B cell (primary cell): ENCODE results near the gene TBL1XR1. TPM values are rescaled to one million over a fixed set of nuclear protein-coding genes. Genes with fewer than 3 reads are reported as not detected.

Experiments used
- ATAC-seq: fragments of 200-7000 bp; cut with Tn5 transposase; one replicate; pipeline ENCODE4 v1.10.0; 2021; ENCODE audit warnings: low read depth, mild to moderate bottlenecking, moderate number of reproducible peaks, moderate library complexity
- CTCF ChIA-PET: fragments of 350-600 bp; sonication (Branson Sonifier 250); formaldehyde crosslinking; loops from one replicate; lab custom pipeline; 2021; ENCODE audit warnings: antibody characterized with exemption, inconsistent platforms; lab: Charles Lee
- POLR2A ChIA-PET: fragments of 350-600 bp; sonication (Branson Sonifier 250); formaldehyde crosslinking; loops from one replicate; lab custom pipeline; 2021; ENCODE audit warnings: antibody characterized with exemption; lab: Charles Lee
- DNase-seq: peaks from one replicate; pipeline ENCODE4 v3.0.0; 2013
- H2AFZ ChIP-seq: 2 replicates; pipeline ENCODE4 v1.6.1; 2012; ENCODE audit warnings: mild to moderate bottlenecking, low read depth, low read length; ENCODE audit not compliant: insufficient read depth, poor library complexity, severe bottlenecking
- H3K27ac ChIP-seq, 2 donors: 1 replicate in 1 of 2; 2 replicates in 1 of 2; pipeline ENCODE4 v1.5.1; 2012 to 2013; ENCODE audit warnings: low read length in 2 of 2, mild to moderate bottlenecking in 2 of 2, moderate library complexity in 1 of 2
- H3K27me3 ChIP-seq, 4 experiments: fragments of 200-600 bp in 1 of 4; sonication (generic) in 1 of 4; replicated peaks in 1 of 4; 1 replicate in 2 of 4; 2 replicates in 2 of 4; pipeline versions ENCODE4 v1.6.1 to v1.7.0; 2013 to 2016; ENCODE audit warnings: low read length in 3 of 4, mild to moderate bottlenecking in 2 of 4, mixed read lengths in 1 of 4, moderate library complexity in 1 of 4; ENCODE audit not compliant: insufficient read depth in 4 of 4, control insufficient read depth in 3 of 4; ENCODE audit errors: control extremely low read depth in 1 of 4
- H3K36me3 ChIP-seq, 2 experiments: replicated peaks in 1 of 2; 1 replicate in 1 of 2; 2 replicates in 1 of 2; pipeline versions ENCODE4 v1.6.1 to v1.7.1; 2013; ENCODE audit warnings: low read length in 1 of 2; ENCODE audit not compliant: insufficient read depth in 2 of 2, control insufficient read depth in 1 of 2; ENCODE audit errors: control extremely low read depth in 1 of 2, extremely low read depth in 1 of 2
- H3K4me1 ChIP-seq, 2 donors: fragments of 200-600 bp in 1 of 2; sonication (generic) in 1 of 2; 1 replicate in 1 of 2; 2 replicates in 1 of 2; pipeline versions ENCODE4 v1.5.1 to v1.6.1; 2013 to 2017; ENCODE audit warnings: low read length in 2 of 2; ENCODE audit not compliant: control insufficient read depth in 2 of 2, insufficient read depth in 2 of 2
- H3K4me2 ChIP-seq: replicated peaks from 2 replicates; pipeline ENCODE3; 2012; ENCODE audit warnings: mild to moderate bottlenecking, low read depth, low read length; ENCODE audit not compliant: poor library complexity, severe bottlenecking
- H3K4me3 ChIP-seq, 5 experiments: fragments of 200-600 bp in 1 of 5; sonication (generic) in 1 of 5; 1 replicate in 3 of 5; 2 replicates in 2 of 5; pipeline versions ENCODE4 v1.5.1 to v1.7.0; 2011 to 2016; ENCODE audit warnings: low read length in 4 of 5, mild to moderate bottlenecking in 4 of 5, low read depth in 2 of 5, control low read depth in 1 of 5, moderate library complexity in 1 of 5; ENCODE audit not compliant: insufficient read depth in 1 of 5; ENCODE audit errors: control extremely low read depth in 1 of 5, extremely low read depth in 1 of 5
- H3K79me2 ChIP-seq: fragments of 200-600 bp; sonication (generic); one replicate; pipeline ENCODE4 v1.6.0; 2016; ENCODE audit warnings: low read length; ENCODE audit not compliant: control insufficient read depth, insufficient read depth
- H3K9ac ChIP-seq: fragments of 200-600 bp; sonication (generic); 2 replicates; pipeline ENCODE4 v1.6.1; 2017; ENCODE audit warnings: mild to moderate bottlenecking, low read length, moderate library complexity
- H3K9me3 ChIP-seq, 3 donors: one replicate each; pipeline versions ENCODE4 v1.6.1 to v1.7.1; 2013; ENCODE audit warnings: low read length in 2 of 3; ENCODE audit not compliant: control insufficient read depth in 2 of 3, insufficient read depth in 1 of 3; ENCODE audit errors: control extremely low read depth in 1 of 3
- H4K20me1 ChIP-seq: 2 replicates; pipeline ENCODE4 v1.6.0; 2012; ENCODE audit warnings: mild to moderate bottlenecking, low read length; ENCODE audit not compliant: insufficient read depth, control insufficient read depth, poor library complexity, severe bottlenecking
- H3K27ac Mint-ChIP-seq: one replicate; pipeline ENCODE4 v1.8.0; 2021; ENCODE audit warnings: mixed read lengths
- H3K27me3 Mint-ChIP-seq: one replicate; pipeline ENCODE4 v1.8.0; 2021; ENCODE audit warnings: mixed read lengths
- H3K4me1 Mint-ChIP-seq: one replicate; pipeline ENCODE4 v1.8.0; 2021; ENCODE audit warnings: mixed read lengths
- H3K4me3 Mint-ChIP-seq: one replicate; pipeline ENCODE4 v1.8.0; 2021; ENCODE audit warnings: mixed read lengths
- H3K9me3 Mint-ChIP-seq: one replicate; pipeline ENCODE4 v1.8.0; 2022; ENCODE audit warnings: mixed read lengths; ENCODE audit not compliant: insufficient read depth
- CTCF ChIP-seq: fragments of 200-600 bp; IDR thresholded peaks from one replicate; pipeline ENCODE4 v1.8.0; 2022; ENCODE audit warnings: antibody characterized with exemption, mild to moderate bottlenecking
- EZH2 ChIP-seq: IDR thresholded peaks from 2 replicates; pipeline ENCODE4 v1.6.1; 2012; ENCODE audit warnings: borderline replicate concordance, low read depth, mild to moderate bottlenecking, moderate library complexity, low read length; ENCODE audit not compliant: insufficient read depth, poor library complexity, severe bottlenecking
- WGBS: methylation state at CpG from one replicate; pipeline ENCODE4 v1.1.5; 2013; ENCODE audit warnings: missing lambda C conversion rate; ENCODE audit not compliant: insufficient coverage; 5-methylcytosine and 5-hydroxymethylcytosine counted together
- intact Hi-C: fragments of 100-400 bp; cut with micrococcal nuclease; formaldehyde crosslinking; loops from one replicate; pipeline ENCODE4 v1.10.0; 2022
- polyA plus RNA-seq: library from polyadenylated mRNA; depleted of rRNA; stranded (reverse); fragments of >200 nt; gene quantifications from 2 replicates; pipeline ENCODE4 v1.2.3, GENCODE V29; 2012
- total RNA-seq, 2 donors: library from RNA; stranded (reverse); fragments of 120-200 nt in 1 of 2; gene quantifications; 1 replicate in 1 of 2; 2 replicates in 1 of 2; pipeline versions ENCODE4 v1.2.3 to v1.2.4, GENCODE V29; 2013 to 2022

TBL1XR1 gene
- total and polyA plus RNA-seq, 2 donors (not counting 1 experiment from before 2014, with no cell fraction given) = 17.6 to 128 TPM

GRCh38 chr3:177182352-177182751 is 14.9 kb downstream of the TBL1XR1 start:
- H3K4me2 ChIP-seq = no peak overlapping the region
- H3K36me3 ChIP-seq = peaks cover 0 to 2% of the 10 kb centered on the region in 2 experiments
- H3K9ac ChIP-seq = no peak overlapping the region
- no CpG with 5 or more reads among the region's 1 CpG for WGBS
- intact Hi-C loops = no loop called here
- CTCF ChIA-PET = no interaction called here
- no peak overlapping the region for H3K4me3 Mint-ChIP-seq
- H3K4me1 ChIP-seq = peaks cover 48 to 52% of the 10 kb centered on the region in 2 donors
- TF ChIP-seq EZH2 (no peak), CTCF (no peak)
- H4K20me1 ChIP-seq = peaks cover 70% of the 10 kb centered on the region
- H3K27me3 ChIP-seq = no peaks in the 10 kb centered on the region
- H3K27ac Mint-ChIP-seq = no peak overlapping the region
- ATAC-seq = no peak
- H3K4me1 Mint-ChIP-seq = peaks cover 74% of the 10 kb centered on the region
- H3K4me3 ChIP-seq = no peak overlapping the region
- H3K27ac ChIP-seq = no peak overlapping the region
- H3K27me3 Mint-ChIP-seq = no peaks in the 10 kb centered on the region
- H2AFZ ChIP-seq = no peak overlapping the region
- POLR2A ChIA-PET = no interaction called here
- H3K9me3 ChIP-seq = no peaks in the 10 kb centered on the region
- DNase-seq = no peak
- H3K9me3 Mint-ChIP-seq = no peaks in the 10 kb centered on the region
- peaks cover 100% of the 10 kb centered on the region for H3K79me2 ChIP-seq

GRCh38 chr3:177181418-177181817 is 15.9 kb downstream of the TBL1XR1 start:
- Histone ChIP-seq H3K9me3 (no peaks in the 10 kb centered on the region), H3K9ac (no peak overlapping the region), H4K20me1 (peaks cover 61% of the 10 kb centered on the region), H3K27ac (no peak overlapping the region), H3K79me2 (peaks cover 100% of the 10 kb centered on the region), H3K4me3 (no peak overlapping the region), H3K36me3 (peaks cover 0 to 2% of the 10 kb centered on the region in 2 experiments), H3K4me1 (peaks cover 48 to 51% of the 10 kb centered on the region in 2 donors), H3K4me2 (peak overlapping the region; percentile 29), H3K27me3 (no peaks in the 10 kb centered on the region), H2AFZ (no peak overlapping the region)
- DNase-seq = peak; percentile 10
- no peaks in the 10 kb centered on the region for H3K27me3 Mint-ChIP-seq
- H3K4me3 Mint-ChIP-seq = peak overlapping the region; percentile 69
- no peaks in the 10 kb centered on the region for H3K9me3 Mint-ChIP-seq
- peaks cover 74% of the 10 kb centered on the region for H3K4me1 Mint-ChIP-seq
- no peak for TF ChIP-seq EZH2
- TF ChIP-seq CTCF = no peak
- no CpG with 5 or more reads among the region's 5 CpGs for WGBS
- intact Hi-C loops = no loop called here
- peak overlapping the region; percentile 59 for H3K27ac Mint-ChIP-seq
- POLR2A ChIA-PET = no interaction called here
- CTCF ChIA-PET = interaction anchor here (0.7 kb wide), 1 partner anchor 490 kb away, joined by 5 read pairs; no protein-coding TSS in a partner anchor
- ATAC-seq = no peak
